ENCODE measurements around the gene TSEN34. TPM values are rescaled to one million over a fixed set of nuclear protein-coding genes. Genes with fewer than 3 reads are reported as not detected.
A peak's percentile ranks its signal among the peaks of the same experiment; 100 is the strongest.
"Not testable (repeated sequence)": the region's sequence is repeated elsewhere in the genome, so short reads cannot be mapped to it uniquely, and the experiment has no call there.

Gene TSEN34
- total RNA-seq, 1 donor from 2014 or later = 27.8 TPM

DNA sequence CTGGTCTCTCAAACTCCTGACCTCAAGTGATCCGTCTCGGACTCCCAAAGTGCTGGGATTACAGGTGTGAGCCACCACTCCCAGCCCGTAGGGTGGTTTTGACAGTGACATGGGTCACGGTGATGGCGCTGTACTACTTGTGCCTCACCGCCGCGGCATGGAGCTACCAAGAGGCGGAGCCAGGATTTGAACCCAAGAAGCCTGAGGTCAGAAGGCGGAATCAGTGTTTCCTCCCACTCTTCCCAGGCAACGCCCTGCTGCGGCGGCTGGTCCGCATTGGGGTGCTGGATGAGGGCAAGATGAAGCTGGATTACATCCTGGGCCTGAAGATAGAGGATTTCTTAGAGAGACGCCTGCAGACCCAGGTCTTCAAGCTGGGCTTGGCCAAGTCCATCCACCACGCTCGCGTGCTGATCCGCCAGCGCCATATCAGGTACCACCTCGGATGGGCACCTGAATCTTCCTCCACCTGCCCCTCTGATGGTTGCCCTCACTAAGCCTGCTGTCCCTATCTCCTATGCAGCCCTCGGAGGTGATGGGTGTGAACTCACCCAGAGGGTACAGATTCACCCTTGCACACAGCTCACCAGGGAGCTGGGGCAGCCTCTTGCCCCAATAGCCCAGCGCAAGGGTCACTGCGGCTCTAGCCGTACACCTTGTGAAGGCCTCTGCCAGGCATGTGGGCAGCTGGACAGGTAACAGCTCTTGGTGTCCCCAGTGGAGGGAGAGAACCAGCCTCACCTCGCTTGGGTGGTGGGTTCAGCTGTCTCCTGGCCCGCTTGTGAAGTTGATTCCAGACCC, 15.1 kb downstream of the TSEN34 start:
- TF ChIP-seq, protein P1, sequence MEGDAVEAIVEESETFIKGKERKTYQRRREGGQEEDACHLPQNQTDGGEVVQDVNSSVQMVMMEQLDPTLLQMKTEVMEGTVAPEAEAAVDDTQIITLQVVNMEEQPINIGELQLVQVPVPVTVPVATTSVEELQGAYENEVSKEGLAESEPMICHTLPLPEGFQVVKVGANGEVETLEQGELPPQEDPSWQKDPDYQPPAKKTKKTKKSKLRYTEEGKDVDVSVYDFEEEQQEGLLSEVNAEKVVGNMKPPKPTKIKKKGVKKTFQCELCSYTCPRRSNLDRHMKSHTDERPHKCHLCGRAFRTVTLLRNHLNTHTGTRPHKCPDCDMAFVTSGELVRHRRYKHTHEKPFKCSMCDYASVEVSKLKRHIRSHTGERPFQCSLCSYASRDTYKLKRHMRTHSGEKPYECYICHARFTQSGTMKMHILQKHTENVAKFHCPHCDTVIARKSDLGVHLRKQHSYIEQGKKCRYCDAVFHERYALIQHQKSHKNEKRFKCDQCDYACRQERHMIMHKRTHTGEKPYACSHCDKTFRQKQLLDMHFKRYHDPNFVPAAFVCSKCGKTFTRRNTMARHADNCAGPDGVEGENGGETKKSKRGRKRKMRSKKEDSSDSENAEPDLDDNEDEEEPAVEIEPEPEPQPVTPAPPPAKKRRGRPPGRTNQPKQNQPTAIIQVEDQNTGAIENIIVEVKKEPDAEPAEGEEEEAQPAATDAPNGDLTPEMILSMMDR (IDR thresholded peaks at IDR 0.05; ENCODE audit: unreplicated experiment) = no peak
- H3K36me3 Mint-ChIP-seq (ENCODE audit: low read depth, unreplicated experiment) = peaks cover 41% of the 10 kb centered on the region
- H3K4me1 Mint-ChIP-seq (ENCODE audit: unreplicated experiment) = peaks cover 28% of the 10 kb centered on the region
- no peaks in the 10 kb centered on the region for H3K9me3 Mint-ChIP-seq (ENCODE audit: unreplicated experiment)
- H3K27me3 Mint-ChIP-seq (ENCODE audit: unreplicated experiment) = peaks cover 12% of the 10 kb centered on the region
- H3K4me3 Mint-ChIP-seq (ENCODE audit: unreplicated experiment) = no peak overlapping the region
- no peak overlapping the region for H3K27ac Mint-ChIP-seq (ENCODE audit: unreplicated experiment)
- DNase-seq (ENCODE audit: low spot score) = no peak

DNA sequence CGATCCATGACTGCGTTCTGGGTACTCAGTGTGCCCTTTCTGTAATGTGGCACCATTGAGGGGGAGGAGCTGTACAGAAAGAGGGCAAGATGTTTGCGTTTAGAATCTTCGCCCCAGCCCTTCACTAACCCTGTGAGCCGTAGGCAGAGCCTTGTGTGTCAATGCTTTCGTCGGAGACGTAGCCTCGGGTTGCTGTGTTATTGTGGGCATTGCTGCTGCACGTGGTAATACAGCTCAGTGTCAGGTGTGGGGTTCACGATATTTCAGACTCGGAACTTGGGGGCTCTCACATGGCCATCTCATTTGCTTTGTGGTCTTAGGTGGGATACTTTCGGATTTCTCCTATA, 15.7 kb downstream of the TSEN34 start:
- peaks cover 40% of the 10 kb centered on the region for H3K36me3 Mint-ChIP-seq (ENCODE audit: low read depth, unreplicated experiment)
- TF ChIP-seq, protein P1 (IDR thresholded peaks at IDR 0.05; ENCODE audit: unreplicated experiment) = no peak
- H3K4me1 Mint-ChIP-seq (ENCODE audit: unreplicated experiment) = peaks cover 23% of the 10 kb centered on the region
- DNase-seq (ENCODE audit: low spot score) = no peak
- no peak overlapping the region for H3K27ac Mint-ChIP-seq (ENCODE audit: unreplicated experiment)
- no peaks in the 10 kb centered on the region for H3K9me3 Mint-ChIP-seq (ENCODE audit: unreplicated experiment)
- peaks cover 11% of the 10 kb centered on the region for H3K27me3 Mint-ChIP-seq (ENCODE audit: unreplicated experiment)
- H3K4me3 Mint-ChIP-seq (ENCODE audit: unreplicated experiment) = no peak overlapping the region

DNA sequence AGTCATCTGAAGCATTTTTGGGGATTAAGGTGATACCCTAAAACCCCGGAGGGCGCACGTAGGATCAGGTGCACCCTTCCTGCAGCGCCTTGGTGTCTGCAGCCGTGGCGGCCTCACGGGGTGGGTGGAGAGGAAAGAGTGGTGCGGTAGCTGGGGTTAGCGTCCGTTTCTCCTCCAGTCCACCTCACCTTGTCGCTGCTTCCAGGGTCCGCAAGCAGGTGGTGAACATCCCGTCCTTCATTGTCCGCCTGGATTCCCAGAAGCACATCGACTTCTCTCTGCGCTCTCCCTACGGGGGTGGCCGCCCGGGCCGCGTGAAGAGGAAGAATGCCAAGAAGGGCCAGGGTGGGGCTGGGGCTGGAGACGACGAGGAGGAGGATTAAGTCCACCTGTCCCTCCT, 16.1 kb downstream of the TSEN34 start:
- H3K27me3 Mint-ChIP-seq (ENCODE audit: unreplicated experiment) = peaks cover 11% of the 10 kb centered on the region
- H3K36me3 Mint-ChIP-seq (ENCODE audit: low read depth, unreplicated experiment) = peaks cover 39% of the 10 kb centered on the region
- peaks cover 19% of the 10 kb centered on the region for H3K4me1 Mint-ChIP-seq (ENCODE audit: unreplicated experiment)
- not testable (repeated sequence) for H3K27ac Mint-ChIP-seq (ENCODE audit: unreplicated experiment); DNase-seq (ENCODE audit: low spot score); H3K4me3 Mint-ChIP-seq (ENCODE audit: unreplicated experiment); H3K9me3 Mint-ChIP-seq (ENCODE audit: unreplicated experiment)

DNA sequence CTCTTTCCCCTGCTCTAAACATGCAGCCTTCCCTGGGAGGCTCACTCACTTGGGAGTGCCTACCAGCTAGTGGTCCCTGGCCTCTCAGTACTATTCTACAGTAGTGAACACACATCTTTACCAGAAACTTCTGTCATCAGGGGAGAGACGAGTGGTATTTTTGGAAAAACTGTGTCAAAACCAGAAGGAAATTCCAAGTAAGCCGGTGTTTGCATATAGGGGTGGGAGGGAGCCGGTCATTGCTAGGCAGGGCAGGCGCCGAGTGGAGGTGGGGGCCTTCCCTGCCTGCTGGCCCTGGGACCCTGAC, 16.5 kb downstream of the TSEN34 start:
- no peaks in the 10 kb centered on the region for H3K9me3 Mint-ChIP-seq (ENCODE audit: unreplicated experiment)
- no peak overlapping the region for H3K4me3 Mint-ChIP-seq (ENCODE audit: unreplicated experiment)
- TF ChIP-seq, protein P1 (IDR thresholded peaks at IDR 0.05; ENCODE audit: unreplicated experiment) = no peak
- no peak overlapping the region for H3K27ac Mint-ChIP-seq (ENCODE audit: unreplicated experiment)
- H3K27me3 Mint-ChIP-seq (ENCODE audit: unreplicated experiment) = peaks cover 12% of the 10 kb centered on the region
- DNase-seq (ENCODE audit: low spot score) = no peak
- peaks cover 15% of the 10 kb centered on the region for H3K4me1 Mint-ChIP-seq (ENCODE audit: unreplicated experiment)
- H3K36me3 Mint-ChIP-seq (ENCODE audit: low read depth, unreplicated experiment) = peaks cover 39% of the 10 kb centered on the region

DNA sequence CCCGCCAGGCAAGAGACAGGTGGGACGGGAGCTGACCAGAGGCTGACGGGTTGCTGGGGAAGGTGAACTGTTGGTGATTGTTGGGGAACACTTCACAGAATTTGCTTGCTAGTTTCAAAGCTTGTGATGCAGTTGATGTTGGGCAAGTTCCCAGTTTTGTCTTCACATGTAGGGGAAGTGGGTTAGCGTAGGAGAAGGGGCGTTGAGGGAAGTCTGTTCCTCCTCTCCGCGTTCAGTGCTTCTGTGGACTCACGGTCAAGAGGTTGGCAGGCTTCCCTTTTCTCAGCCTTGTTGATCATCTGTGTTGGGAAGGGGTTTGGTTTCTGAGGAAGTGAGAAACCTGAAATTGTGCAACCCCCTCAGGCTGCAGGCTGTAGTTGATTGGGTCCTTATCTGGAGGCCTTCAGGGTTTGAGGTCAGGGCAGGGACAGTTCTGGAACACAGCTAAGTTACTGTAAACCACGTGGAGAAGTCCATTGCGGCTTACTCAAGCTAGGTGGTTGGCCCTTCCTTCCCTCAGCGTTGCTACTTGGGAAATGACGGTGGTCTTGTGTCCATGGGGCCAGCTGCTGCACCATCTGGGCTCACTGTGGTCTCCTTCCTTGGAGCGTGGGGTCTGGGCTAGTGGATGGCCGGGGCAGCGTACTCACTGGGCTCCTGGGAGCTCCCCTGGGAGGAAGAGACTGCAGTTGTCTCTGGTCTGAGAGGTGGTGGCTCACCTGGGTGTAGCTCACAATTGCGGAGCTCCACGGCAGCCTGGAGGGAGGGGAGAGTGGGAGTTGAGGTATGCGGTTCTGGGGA, 17.1 kb downstream of the TSEN34 start:
- H3K4me1 Mint-ChIP-seq (ENCODE audit: unreplicated experiment) = peaks cover 10% of the 10 kb centered on the region
- peaks cover 41% of the 10 kb centered on the region for H3K36me3 Mint-ChIP-seq (ENCODE audit: low read depth, unreplicated experiment)

More for the DNA sequence above, 17.1 kb downstream of the TSEN34 start:
- Mint-ChIP-seq H3K27ac (ENCODE audit: unreplicated experiment) (peak overlapping the region; percentile 57), H3K4me3 (ENCODE audit: unreplicated experiment) (peak overlapping the region; percentile 69), H3K9me3 (ENCODE audit: unreplicated experiment) (no peaks in the 10 kb centered on the region), H3K27me3 (ENCODE audit: unreplicated experiment) (peaks cover 13% of the 10 kb centered on the region)
- no peak for DNase-seq (ENCODE audit: low spot score)
- TF ChIP-seq, protein P1 (IDR thresholded peaks at IDR 0.05; ENCODE audit: unreplicated experiment) = no peak

Data from endothelial cell (in vitro differentiated cells).